ENCODE results near the gene ACSL6.

The ACSL6 gene

GRCh38 chr5:132011622-132012343 is at the start of gene ACSL6:
ACSL6 (minus strand) TSS chr5:132011658; CDS start chr5:132011553, 105 bp downstream.
- DNase-seq (ENCODE audit: insufficient read length, low spot score) = no peak
- FAIRE-seq = no peak

GRCh38 chr5:132060501-132061161 is 49.2 kb upstream of the ACSL6 start, which contains the start of gene IL3:
IL3 (plus strand) TSS chr5:132060655; CDS start chr5:132060707, 52 bp downstream.
- DNase-seq (ENCODE audit: insufficient read length, low spot score) (no peak), FAIRE-seq (no peak)

- DNase-seq (ENCODE audit: insufficient read length, low spot score) (no peak), FAIRE-seq (no peak)
Measured at GRCh38 chr5:132059696-132060500, 48.4 kb upstream of the ACSL6 start.

- DNase-seq (ENCODE audit: insufficient read length, low spot score) = no peak
- no peak for FAIRE-seq
Measured at GRCh38 chr5:132059043-132059695, 47.7 kb upstream of the ACSL6 start.

GRCh38 chr5:132058646-132059042 is 47.2 kb upstream of the ACSL6 start:
- DNase-seq (ENCODE audit: insufficient read length, low spot score) (no peak), FAIRE-seq (no peak)

- FAIRE-seq = no peak
Measured at GRCh38 chr5:132057498-132058255, 46.2 kb upstream of the ACSL6 start.

GRCh38 chr5:132056610-132057497 is 45.4 kb upstream of the ACSL6 start:
- DNase-seq (ENCODE audit: insufficient read length, low spot score) (no peak), FAIRE-seq (no peak)

More at GRCh38 chr5:132057498-132058255, 46.2 kb upstream of the ACSL6 start:
- no peak for DNase-seq (ENCODE audit: insufficient read length, low spot score)

- DNase-seq (ENCODE audit: insufficient read length, low spot score) (no peak), FAIRE-seq (no peak)
Measured at GRCh38 chr5:132055808-132056609, 44.6 kb upstream of the ACSL6 start.

- no peak for DNase-seq (ENCODE audit: insufficient read length, low spot score)
- no peak for FAIRE-seq
Measured at GRCh38 chr5:132055441-132055807, 44.0 kb upstream of the ACSL6 start.

- DNase-seq (ENCODE audit: insufficient read length, low spot score) = no peak
- FAIRE-seq = no peak
Measured at GRCh38 chr5:132054697-132055440, 43.4 kb upstream of the ACSL6 start.

GRCh38 chr5:132054031-132054696 is 42.7 kb upstream of the ACSL6 start:
- no peak for DNase-seq (ENCODE audit: insufficient read length, low spot score)

GRCh38 chr5:132053483-132053882 is 42.0 kb upstream of the ACSL6 start:
- FAIRE-seq (no peak), DNase-seq (ENCODE audit: insufficient read length, low spot score) (no peak)

More at GRCh38 chr5:132054031-132054696, 42.7 kb upstream of the ACSL6 start:
- no peak for FAIRE-seq

GRCh38 chr5:132052520-132052919 is 41.1 kb upstream of the ACSL6 start:
- no peak for FAIRE-seq
- DNase-seq (ENCODE audit: insufficient read length, low spot score) = no peak

- no peak for FAIRE-seq
Measured at GRCh38 chr5:132050661-132051552, 39.4 kb upstream of the ACSL6 start.

GRCh38 chr5:132050136-132050535 is 38.7 kb upstream of the ACSL6 start:
- FAIRE-seq = no peak
- no peak for DNase-seq (ENCODE audit: insufficient read length, low spot score)

More at GRCh38 chr5:132050661-132051552, 39.4 kb upstream of the ACSL6 start:
- no peak for DNase-seq (ENCODE audit: insufficient read length, low spot score)

- DNase-seq (ENCODE audit: insufficient read length, low spot score) (no peak), FAIRE-seq (no peak)
Measured at GRCh38 chr5:132049559-132049958, 38.1 kb upstream of the ACSL6 start.
